HG03095 (cell line): ENCODE measurements around the gene ACSM5.
"Not testable (repeated sequence)": the region's sequence is repeated elsewhere in the genome, so short reads cannot be mapped to it uniquely, and the experiment has no call there.

Source experiments
- ATAC-seq: cut with Tn5 transposase; IDR thresholded peaks from one replicate; pipeline ENCODE4 v1.9.1; 2021; ENCODE audit warnings: moderate library complexity; ENCODE audit not compliant: unreplicated experiment

The ACSM5 gene

GRCh38 chr16:20441859-20442258 lies 32.5 kb downstream of the ACSM5 start:
- ATAC-seq: not testable (repeated sequence)

GRCh38 chr16:20446652-20447393 lies 37.5 kb downstream of the ACSM5 start:
- ATAC-seq: not testable (repeated sequence)

- not testable (repeated sequence) for ATAC-seq
Observed at GRCh38 chr16:20451364-20451763, 42.0 kb downstream of the ACSM5 start, which contains the start of gene ACSM2A. Gene ACSM2A, plus strand, starts transcription at chr16:20451521. Its CDS starts 8,594 bp downstream, at chr16:20460115.

- ATAC-seq: not testable (repeated sequence)
Observed at GRCh38 chr16:20453633-20454032, 44.3 kb downstream of the ACSM5 start.

- ATAC-seq: not testable (repeated sequence)
Observed at GRCh38 chr16:20459227-20459626, 49.9 kb downstream of the ACSM5 start.

- not testable (repeated sequence) for ATAC-seq
Observed at GRCh38 chr16:20460313-20460712, 51.0 kb downstream of the ACSM5 start.

- not testable (repeated sequence) for ATAC-seq
Observed at GRCh38 chr16:20468954-20469353, 59.6 kb downstream of the ACSM5 start.

- not testable (repeated sequence) for ATAC-seq
Observed at GRCh38 chr16:20469930-20470329, 60.6 kb downstream of the ACSM5 start.

- not testable (repeated sequence) for ATAC-seq
Observed at GRCh38 chr16:20470732-20471131, 61.4 kb downstream of the ACSM5 start.

GRCh38 chr16:20477188-20477744 lies 67.9 kb downstream of the ACSM5 start:
- not testable (repeated sequence) for ATAC-seq

- not testable (repeated sequence) for ATAC-seq
Observed at GRCh38 chr16:20483989-20484388, 74.7 kb downstream of the ACSM5 start.

GRCh38 chr16:20484726-20485125 lies 75.4 kb downstream of the ACSM5 start:
- no peak for ATAC-seq

GRCh38 chr16:20485408-20485807 lies 76.1 kb downstream of the ACSM5 start:
- ATAC-seq: no peak
